ENCODE results near the gene SCN2B. TPM values are rescaled to one million over a fixed set of nuclear protein-coding genes. Genes with fewer than 3 reads are reported as not detected.

Gene SCN2B
- total RNA-seq, 1 experiment from 2014 or later, result not detected

- Histone ChIP-seq H3K27me3 (replicated peaks; ENCODE audit: insufficient read depth, low read depth, low read length, poor library complexity) (peaks cover 4% of the 10 kb centered on the region), H3K27ac (ENCODE audit: low read depth, low read length, poor library complexity, severe bottlenecking) (no peak overlapping the region), H3K4me3 (ENCODE audit: low read depth, low read length, poor library complexity, severe bottlenecking) (no peak overlapping the region), H3K9me3 (ENCODE audit: low read depth, low read length, poor library complexity, severe bottlenecking) (no peaks in the 10 kb centered on the region), H3K36me3 (ENCODE audit: insufficient read depth, low read length, poor library complexity, severe bottlenecking) (no peaks in the 10 kb centered on the region), H3K4me1 (ENCODE audit: insufficient read depth, low read length, poor library complexity, severe bottlenecking) (no peaks in the 10 kb centered on the region)
- TF ChIP-seq CTCF (conservative IDR thresholded peaks at IDR 0.05; ENCODE audit: low read depth, low read length), result peak; percentile 98
- no peak for TF ChIP-seq EZH2 (IDR thresholded peaks at IDR 0.05; ENCODE audit: borderline replicate concordance, low read depth, low read length, poor library complexity, severe bottlenecking)
- DNase-seq (ENCODE audit: low spot score), result peak; percentile 82
- POLR2A ChIA-PET (ENCODE audit: low non-redundant PET), result no interaction called here
- intact Hi-C loops (cut with micrococcal nuclease; ENCODE audit: unreplicated experiment), result loop anchor here (1.0 kb wide), 1 partner anchor 26 kb away; no protein-coding TSS in a partner anchor
- CTCF ChIA-PET, result interaction anchor here (0.5 to 1.6 kb wide), 10 partner anchors 9 to 450 kb away, joined by 3 to 14 read pairs (median 4); partner anchors contain the start of gene SCN4B
- BruUV-seq (replicated peaks), result no TSS peak
Measured at GRCh38 chr11:118171269-118172062, 5.0 kb downstream of the SCN2B start.

GRCh38 chr11:118170882-118171268 is 5.6 kb downstream of the SCN2B start:
- Histone ChIP-seq H3K9me3 (ENCODE audit: low read depth, low read length, poor library complexity, severe bottlenecking) (no peaks in the 10 kb centered on the region), H3K27ac (ENCODE audit: low read depth, low read length, poor library complexity, severe bottlenecking) (no peak overlapping the region), H3K4me3 (ENCODE audit: low read depth, low read length, poor library complexity, severe bottlenecking) (no peak overlapping the region), H3K36me3 (ENCODE audit: insufficient read depth, low read length, poor library complexity, severe bottlenecking) (no peaks in the 10 kb centered on the region), H3K27me3 (replicated peaks; ENCODE audit: insufficient read depth, low read depth, low read length, poor library complexity) (peaks cover 4% of the 10 kb centered on the region), H3K4me1 (ENCODE audit: insufficient read depth, low read length, poor library complexity, severe bottlenecking) (no peaks in the 10 kb centered on the region)
- intact Hi-C loops (cut with micrococcal nuclease; ENCODE audit: unreplicated experiment), result loop anchor here (1.0 kb wide), 1 partner anchor 26 kb away; no protein-coding TSS in a partner anchor
- ChIA-PET POLR2A (ENCODE audit: low non-redundant PET) (no interaction called here), CTCF (interaction anchor here (0.5 to 1.6 kb wide), 3 partner anchors 18 to 249 kb away, joined by 3 to 14 read pairs (median 9); partner anchors contain the start of gene SCN4B)
- DNase-seq (ENCODE audit: low spot score), result no peak
- BruUV-seq (replicated peaks), result no TSS peak
- TF ChIP-seq EZH2 (IDR thresholded peaks at IDR 0.05; ENCODE audit: borderline replicate concordance, low read depth, low read length, poor library complexity, severe bottlenecking), result no peak
- TF ChIP-seq CTCF (conservative IDR thresholded peaks at IDR 0.05; ENCODE audit: low read depth, low read length), result no peak

- no peak for TF ChIP-seq CTCF (conservative IDR thresholded peaks at IDR 0.05; ENCODE audit: low read depth, low read length)
- no peak for TF ChIP-seq EZH2 (IDR thresholded peaks at IDR 0.05; ENCODE audit: borderline replicate concordance, low read depth, low read length, poor library complexity, severe bottlenecking)
- intact Hi-C loops (cut with micrococcal nuclease; ENCODE audit: unreplicated experiment), result no loop called here
- ChIA-PET CTCF (no interaction called here), POLR2A (ENCODE audit: low non-redundant PET) (no interaction called here)
- Histone ChIP-seq H3K27ac (ENCODE audit: low read depth, low read length, poor library complexity, severe bottlenecking) (no peak overlapping the region), H3K36me3 (ENCODE audit: insufficient read depth, low read length, poor library complexity, severe bottlenecking) (no peaks in the 10 kb centered on the region), H3K4me1 (ENCODE audit: insufficient read depth, low read length, poor library complexity, severe bottlenecking) (no peaks in the 10 kb centered on the region), H3K4me3 (ENCODE audit: low read depth, low read length, poor library complexity, severe bottlenecking) (no peak overlapping the region), H3K27me3 (replicated peaks; ENCODE audit: insufficient read depth, low read depth, low read length, poor library complexity) (peaks cover 2% of the 10 kb centered on the region), H3K9me3 (ENCODE audit: low read depth, low read length, poor library complexity, severe bottlenecking) (no peaks in the 10 kb centered on the region)
- no peak for DNase-seq (ENCODE audit: low spot score)
- BruUV-seq (replicated peaks), result no TSS peak
Measured at GRCh38 chr11:118170231-118170630, 6.2 kb downstream of the SCN2B start.

Measured in A673 (cell line).